ENCODE data around the gene PTPRG. TPM values are rescaled to one million over a fixed set of nuclear protein-coding genes. Genes with fewer than 3 reads are reported as not detected.
"Not testable (repeated sequence)": the region's sequence is repeated elsewhere in the genome, so short reads cannot be mapped to it uniquely, and the experiment has no call there.

Gene PTPRG
- total and polyA plus RNA-seq, 2 experiments from 2014 or later = 24.4 to 131 TPM

DNA sequence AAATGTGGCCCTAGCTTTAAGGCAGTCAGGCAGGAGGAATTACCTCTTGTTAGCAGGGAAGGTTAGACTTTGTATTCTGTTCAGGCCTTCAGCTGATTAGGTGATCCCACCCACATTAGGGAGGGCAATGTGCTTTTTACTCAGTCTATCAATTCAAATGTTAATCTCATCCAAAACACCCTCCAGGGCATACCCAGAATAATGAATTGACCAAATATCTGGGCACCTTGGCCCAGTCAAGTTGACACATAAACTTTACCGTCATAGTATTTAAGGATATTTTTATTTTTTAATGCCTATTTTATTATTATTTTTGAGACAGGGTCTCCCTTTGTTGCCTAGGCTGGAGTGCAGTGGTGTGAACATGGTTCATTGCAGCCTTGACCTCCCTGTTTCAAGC, 146.1 kb downstream of the PTPRG start:
- peaks cover 67% of the 10 kb centered on the region for H3K4me1 ChIP-seq (ENCODE audit: insufficient read depth)
- ATAC-seq (no peak), DNase-seq (ENCODE audit: low spot score) (no peak)
- peak overlapping the region; percentile 72 for H3K27ac Mint-ChIP-seq
- H3K9me3 Mint-ChIP-seq = peaks cover 19% of the 10 kb centered on the region; the same call in 2 of the 3 replicates
- peaks cover 64% of the 10 kb centered on the region for H3K4me1 Mint-ChIP-seq
- no peak overlapping the region for H3K4me3 ChIP-seq
- H2AFZ ChIP-seq = no peak overlapping the region
- H3K4me2 ChIP-seq = no peak overlapping the region
- TF ChIP-seq, protein P1, sequence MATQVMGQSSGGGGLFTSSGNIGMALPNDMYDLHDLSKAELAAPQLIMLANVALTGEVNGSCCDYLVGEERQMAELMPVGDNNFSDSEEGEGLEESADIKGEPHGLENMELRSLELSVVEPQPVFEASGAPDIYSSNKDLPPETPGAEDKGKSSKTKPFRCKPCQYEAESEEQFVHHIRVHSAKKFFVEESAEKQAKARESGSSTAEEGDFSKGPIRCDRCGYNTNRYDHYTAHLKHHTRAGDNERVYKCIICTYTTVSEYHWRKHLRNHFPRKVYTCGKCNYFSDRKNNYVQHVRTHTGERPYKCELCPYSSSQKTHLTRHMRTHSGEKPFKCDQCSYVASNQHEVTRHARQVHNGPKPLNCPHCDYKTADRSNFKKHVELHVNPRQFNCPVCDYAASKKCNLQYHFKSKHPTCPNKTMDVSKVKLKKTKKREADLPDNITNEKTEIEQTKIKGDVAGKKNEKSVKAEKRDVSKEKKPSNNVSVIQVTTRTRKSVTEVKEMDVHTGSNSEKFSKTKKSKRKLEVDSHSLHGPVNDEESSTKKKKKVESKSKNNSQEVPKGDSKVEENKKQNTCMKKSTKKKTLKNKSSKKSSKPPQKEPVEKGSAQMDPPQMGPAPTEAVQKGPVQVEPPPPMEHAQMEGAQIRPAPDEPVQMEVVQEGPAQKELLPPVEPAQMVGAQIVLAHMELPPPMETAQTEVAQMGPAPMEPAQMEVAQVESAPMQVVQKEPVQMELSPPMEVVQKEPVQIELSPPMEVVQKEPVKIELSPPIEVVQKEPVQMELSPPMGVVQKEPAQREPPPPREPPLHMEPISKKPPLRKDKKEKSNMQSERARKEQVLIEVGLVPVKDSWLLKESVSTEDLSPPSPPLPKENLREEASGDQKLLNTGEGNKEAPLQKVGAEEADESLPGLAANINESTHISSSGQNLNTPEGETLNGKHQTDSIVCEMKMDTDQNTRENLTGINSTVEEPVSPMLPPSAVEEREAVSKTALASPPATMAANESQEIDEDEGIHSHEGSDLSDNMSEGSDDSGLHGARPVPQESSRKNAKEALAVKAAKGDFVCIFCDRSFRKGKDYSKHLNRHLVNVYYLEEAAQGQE (IDR thresholded peaks at IDR 0.05; ENCODE audit: unreplicated experiment) = no peak
- H3K36me3 ChIP-seq (ENCODE audit: insufficient read depth) = no peaks in the 10 kb centered on the region
- no peak overlapping the region for H3K4me3 Mint-ChIP-seq
- H3K9me2 ChIP-seq (ENCODE audit: insufficient read depth) = no peaks in the 10 kb centered on the region; the same call in 1 of the 2 replicates
- peak overlapping the region; percentile 84 for H3K27ac ChIP-seq (ENCODE audit: low read depth)
- H4K20me1 ChIP-seq (replicated peaks; ENCODE audit: insufficient read depth) = peaks cover 3% of the 10 kb centered on the region; the same call in 1 of the 2 replicates
- peaks cover 35% of the 10 kb centered on the region for H3K36me3 Mint-ChIP-seq (ENCODE audit: low read depth)
- peaks cover 98% of the 10 kb centered on the region for H3K79me2 ChIP-seq (replicated peaks; ENCODE audit: insufficient read depth)
- peaks cover 3% of the 10 kb centered on the region; the same call in 1 of the 2 replicates for H3F3A ChIP-seq (replicated peaks; ENCODE audit: low read depth)
- no peaks in the 10 kb centered on the region for H3K27me3 ChIP-seq (ENCODE audit: insufficient read depth)
- peaks cover 2% of the 10 kb centered on the region for H3K27me3 Mint-ChIP-seq (ENCODE audit: insufficient read depth, low read depth, poor library complexity)

DNA sequence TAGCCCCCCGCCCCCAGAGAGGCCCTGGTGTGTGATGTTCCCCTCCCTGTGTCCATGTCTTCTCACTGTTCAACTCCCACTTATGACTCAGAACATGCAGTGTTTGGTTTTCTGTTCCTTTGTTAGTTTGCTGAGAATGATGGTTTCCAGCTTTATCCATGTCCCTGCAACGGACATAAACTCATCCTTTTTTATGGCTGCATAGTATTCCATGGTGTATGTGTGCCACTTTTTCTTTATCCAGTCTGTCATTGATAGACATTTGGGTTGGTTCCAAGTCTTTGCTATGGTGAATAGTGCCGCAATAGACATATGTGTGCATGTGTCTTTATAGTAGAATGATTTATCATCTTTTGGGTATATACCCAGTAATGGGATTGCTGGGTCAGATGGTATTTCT, 149.5 kb downstream of the PTPRG start:
- not testable (repeated sequence) for H3K27ac ChIP-seq (ENCODE audit: low read depth); H3K4me3 Mint-ChIP-seq; H3K4me3 ChIP-seq; H3K36me3 ChIP-seq (ENCODE audit: insufficient read depth); H3K9me2 ChIP-seq (ENCODE audit: insufficient read depth); ATAC-seq; H3K27me3 Mint-ChIP-seq (ENCODE audit: insufficient read depth, low read depth, poor library complexity); H3K4me2 ChIP-seq; H2AFZ ChIP-seq; H3K27me3 ChIP-seq (ENCODE audit: insufficient read depth); DNase-seq (ENCODE audit: low spot score); H3K27ac Mint-ChIP-seq; H3F3A ChIP-seq (replicated peaks; ENCODE audit: low read depth)
- peaks cover 50% of the 10 kb centered on the region for H3K4me1 Mint-ChIP-seq
- Histone ChIP-seq H3K4me1 (ENCODE audit: insufficient read depth) (peaks cover 51% of the 10 kb centered on the region), H4K20me1 (replicated peaks; ENCODE audit: insufficient read depth) (peaks cover 13% of the 10 kb centered on the region; the same call in 1 of the 2 replicates), H3K79me2 (replicated peaks; ENCODE audit: insufficient read depth) (peaks cover 100% of the 10 kb centered on the region)
- peaks cover 19% of the 10 kb centered on the region; the same call in 2 of the 3 replicates for H3K9me3 Mint-ChIP-seq
- H3K36me3 Mint-ChIP-seq (ENCODE audit: low read depth) = peaks cover 42% of the 10 kb centered on the region

DNA sequence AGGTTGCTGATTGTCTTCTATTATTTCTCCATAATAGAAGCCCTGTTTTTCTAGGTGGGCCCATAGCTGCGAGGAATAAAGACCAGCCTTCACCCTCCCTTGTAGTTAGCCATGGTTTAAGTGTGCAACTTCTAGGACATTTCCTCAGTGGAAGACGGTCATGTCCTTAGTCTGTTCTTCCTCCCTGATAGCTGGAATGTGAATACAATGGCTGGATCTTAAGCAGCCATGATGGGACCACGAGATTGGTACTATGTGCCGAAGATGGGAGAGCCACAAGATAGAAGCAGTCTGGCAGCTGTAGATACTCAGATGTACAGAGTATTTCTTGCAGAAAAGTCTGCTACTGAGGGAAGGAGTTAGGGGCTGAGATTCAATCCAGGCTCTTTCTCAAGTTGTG, 152.9 kb downstream of the PTPRG start:
- Histone ChIP-seq H3K36me3 (ENCODE audit: insufficient read depth) (no peaks in the 10 kb centered on the region), H3K79me2 (replicated peaks; ENCODE audit: insufficient read depth) (peaks cover 100% of the 10 kb centered on the region), H4K20me1 (replicated peaks; ENCODE audit: insufficient read depth) (peaks cover 13% of the 10 kb centered on the region; the same call in 1 of the 2 replicates), H3K27me3 (ENCODE audit: insufficient read depth) (no peaks in the 10 kb centered on the region), H3K9me2 (ENCODE audit: insufficient read depth) (no peaks in the 10 kb centered on the region; the same call in 1 of the 2 replicates), H3F3A (replicated peaks; ENCODE audit: low read depth) (no peaks in the 10 kb centered on the region), H3K4me1 (ENCODE audit: insufficient read depth) (peaks cover 57% of the 10 kb centered on the region), H3K27ac (ENCODE audit: low read depth) (no peak overlapping the region), H3K4me3 (no peak overlapping the region), H2AFZ (no peak overlapping the region), H3K4me2 (no peak overlapping the region)
- peaks cover 9% of the 10 kb centered on the region; the same call in 1 of the 3 replicates for H3K9me3 Mint-ChIP-seq
- no peak for DNase-seq (ENCODE audit: low spot score)
- no peak for ATAC-seq
- peaks cover 54% of the 10 kb centered on the region for H3K4me1 Mint-ChIP-seq
- peaks cover 3% of the 10 kb centered on the region for H3K27me3 Mint-ChIP-seq (ENCODE audit: insufficient read depth, low read depth, poor library complexity)
- no peak overlapping the region for H3K4me3 Mint-ChIP-seq
- peaks cover 29% of the 10 kb centered on the region for H3K36me3 Mint-ChIP-seq (ENCODE audit: low read depth)
- no peak overlapping the region for H3K27ac Mint-ChIP-seq
- TF ChIP-seq, protein P2, sequence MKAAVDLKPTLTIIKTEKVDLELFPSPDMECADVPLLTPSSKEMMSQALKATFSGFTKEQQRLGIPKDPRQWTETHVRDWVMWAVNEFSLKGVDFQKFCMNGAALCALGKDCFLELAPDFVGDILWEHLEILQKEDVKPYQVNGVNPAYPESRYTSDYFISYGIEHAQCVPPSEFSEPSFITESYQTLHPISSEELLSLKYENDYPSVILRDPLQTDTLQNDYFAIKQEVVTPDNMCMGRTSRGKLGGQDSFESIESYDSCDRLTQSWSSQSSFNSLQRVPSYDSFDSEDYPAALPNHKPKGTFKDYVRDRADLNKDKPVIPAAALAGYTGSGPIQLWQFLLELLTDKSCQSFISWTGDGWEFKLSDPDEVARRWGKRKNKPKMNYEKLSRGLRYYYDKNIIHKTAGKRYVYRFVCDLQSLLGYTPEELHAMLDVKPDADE (IDR thresholded peaks at IDR 0.05) = no peak
- TF ChIP-seq EZH2 (IDR thresholded peaks at IDR 0.05; ENCODE audit: low read depth, unreplicated experiment) (no peak), EZH2phosphoT487 (IDR thresholded peaks at IDR 0.05; ENCODE audit: unreplicated experiment) (no peak), NANOG (IDR thresholded peaks at IDR 0.05; ENCODE audit: borderline replicate concordance) (no peak), STAT1 (IDR thresholded peaks at IDR 0.05; ENCODE audit: unreplicated experiment) (no peak), CREB1 (CRISPR knock-in tag; IDR thresholded peaks at IDR 0.05; ENCODE audit: low read depth) (no peak), ZNF331 (CRISPR knock-in tag; IDR thresholded peaks at IDR 0.05; ENCODE audit: low read depth) (no peak), ZNF114 (CRISPR knock-in tag; IDR thresholded peaks at IDR 0.05) (no peak), POLR2AphosphoS5 (IDR thresholded peaks at IDR 0.05; ENCODE audit: low read depth) (no peak)
- TF ChIP-seq, protein P3, sequence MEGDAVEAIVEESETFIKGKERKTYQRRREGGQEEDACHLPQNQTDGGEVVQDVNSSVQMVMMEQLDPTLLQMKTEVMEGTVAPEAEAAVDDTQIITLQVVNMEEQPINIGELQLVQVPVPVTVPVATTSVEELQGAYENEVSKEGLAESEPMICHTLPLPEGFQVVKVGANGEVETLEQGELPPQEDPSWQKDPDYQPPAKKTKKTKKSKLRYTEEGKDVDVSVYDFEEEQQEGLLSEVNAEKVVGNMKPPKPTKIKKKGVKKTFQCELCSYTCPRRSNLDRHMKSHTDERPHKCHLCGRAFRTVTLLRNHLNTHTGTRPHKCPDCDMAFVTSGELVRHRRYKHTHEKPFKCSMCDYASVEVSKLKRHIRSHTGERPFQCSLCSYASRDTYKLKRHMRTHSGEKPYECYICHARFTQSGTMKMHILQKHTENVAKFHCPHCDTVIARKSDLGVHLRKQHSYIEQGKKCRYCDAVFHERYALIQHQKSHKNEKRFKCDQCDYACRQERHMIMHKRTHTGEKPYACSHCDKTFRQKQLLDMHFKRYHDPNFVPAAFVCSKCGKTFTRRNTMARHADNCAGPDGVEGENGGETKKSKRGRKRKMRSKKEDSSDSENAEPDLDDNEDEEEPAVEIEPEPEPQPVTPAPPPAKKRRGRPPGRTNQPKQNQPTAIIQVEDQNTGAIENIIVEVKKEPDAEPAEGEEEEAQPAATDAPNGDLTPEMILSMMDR (conservative IDR thresholded peaks at IDR 0.05; ENCODE audit: low read depth in 2 of 2) = no peak

Data from GM23338 (cell line).